Globus pallidus (tissue), 1 donor: ENCODE measurements around the gene ST6GALNAC6.

Experiments used
- DNase-seq: peaks from one replicate; pipeline ENCODE4 v3.0.0-alpha.2; 2015; ENCODE audit warnings: low spot score

ST6GALNAC6 gene

DNA sequence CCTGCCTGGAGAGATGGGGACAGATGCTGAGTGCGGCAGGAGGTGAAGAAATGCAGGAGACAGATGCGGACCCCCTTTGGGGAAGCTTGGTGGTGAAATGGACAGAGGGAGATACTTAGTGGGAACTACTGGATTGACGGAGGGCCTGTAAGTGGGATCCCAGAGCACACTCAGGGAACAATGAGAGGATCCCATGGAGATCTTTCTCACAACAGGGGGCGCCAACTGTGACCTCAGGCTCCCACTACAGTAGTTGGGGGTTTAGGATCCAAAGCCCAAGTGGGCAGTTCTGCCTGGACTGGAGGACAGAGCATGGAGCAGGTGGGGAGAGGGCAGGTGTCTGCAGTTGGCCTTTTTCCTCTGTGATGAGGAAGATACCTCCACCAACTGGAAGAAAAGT, 34.8 kb upstream of the ST6GALNAC6 start:
- no peak for DNase-seq

DNA sequence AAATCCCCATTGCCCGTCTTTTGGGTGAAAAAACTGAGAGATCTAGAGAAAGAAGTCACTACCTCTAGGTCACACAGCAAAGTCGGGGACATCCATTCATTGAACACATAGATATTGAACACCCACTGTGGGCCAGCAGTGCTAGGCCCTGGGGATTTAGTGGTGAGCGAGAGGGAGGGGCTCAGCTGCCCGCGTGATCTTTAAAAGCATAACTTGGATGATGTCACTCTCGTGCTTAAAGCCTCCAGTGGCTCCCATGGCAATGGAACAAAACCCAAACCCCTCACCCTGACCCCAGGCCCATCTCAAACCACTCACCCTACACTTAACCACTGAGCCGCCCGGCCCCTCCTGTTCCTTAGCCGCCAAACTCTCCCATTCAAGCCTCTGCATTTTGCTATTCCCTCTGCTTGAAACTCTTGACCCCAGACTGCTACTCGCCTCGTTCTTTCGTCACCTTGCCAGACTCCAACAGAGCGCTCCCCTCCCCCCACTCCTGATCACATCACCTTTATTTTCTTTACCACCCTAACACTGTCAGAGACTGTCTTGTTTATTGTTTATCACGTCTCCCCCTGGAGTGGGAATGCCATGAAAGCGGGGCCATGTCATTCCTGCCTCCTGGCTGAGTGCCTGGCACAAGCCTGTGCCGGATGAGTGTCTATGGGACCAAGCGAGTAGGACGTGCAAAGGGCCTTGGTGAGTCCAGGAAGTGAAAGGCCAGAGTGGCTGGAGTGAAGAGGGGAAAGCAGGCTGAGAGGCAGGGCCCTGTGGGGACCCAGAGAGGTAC, 31.9 kb upstream of the ST6GALNAC6 start:
- no peak for DNase-seq

DNA sequence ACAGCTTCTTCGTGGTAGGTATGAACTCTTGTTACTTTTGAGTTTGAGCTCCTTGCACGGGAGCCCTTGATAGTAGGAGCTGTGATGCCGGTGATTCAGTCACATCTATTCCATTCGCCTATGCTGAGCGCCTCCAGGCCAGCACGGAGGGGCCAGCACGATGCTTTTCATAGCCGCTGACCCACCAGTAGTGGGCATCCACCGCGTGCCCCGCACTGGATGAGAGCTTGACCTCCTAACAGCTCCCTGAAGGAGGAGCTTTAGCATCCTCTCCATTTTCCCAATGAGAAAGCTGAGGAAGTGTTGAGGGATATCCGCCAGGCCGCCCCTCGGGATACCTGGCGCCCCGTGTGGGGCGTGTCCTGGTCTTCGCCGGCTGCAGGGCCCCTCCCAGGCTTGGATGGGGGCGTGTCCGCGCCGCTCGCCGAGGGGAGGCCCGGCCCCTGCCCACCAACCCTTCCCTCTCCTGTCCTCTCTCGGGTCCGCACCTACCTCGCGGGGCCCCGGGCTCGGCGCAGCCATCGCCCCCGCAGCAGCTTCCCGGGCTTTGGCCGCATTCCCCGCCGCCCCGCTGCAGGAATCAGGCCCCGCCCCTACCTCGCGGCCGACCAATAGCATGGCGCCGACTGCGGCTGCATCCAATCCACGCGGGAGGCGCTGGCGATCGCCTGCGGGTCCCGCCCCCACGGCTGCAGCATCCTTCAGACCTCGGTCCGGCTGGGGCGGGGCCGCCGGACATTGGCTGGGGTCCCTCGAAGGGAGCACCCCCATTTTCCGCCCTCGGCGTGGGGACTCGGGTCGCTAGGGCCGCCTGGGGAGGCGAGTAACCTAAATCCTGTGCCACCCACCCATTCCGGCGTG, 31.1 kb upstream of the ST6GALNAC6 start, which contains the start of gene PIP5KL1:
PIP5KL1 (minus strand) TSS at position 547 of the 861 bp plus-strand sequence; CDS start at position 522, 25 bp downstream.
- peak; percentile 81 for DNase-seq

DNA sequence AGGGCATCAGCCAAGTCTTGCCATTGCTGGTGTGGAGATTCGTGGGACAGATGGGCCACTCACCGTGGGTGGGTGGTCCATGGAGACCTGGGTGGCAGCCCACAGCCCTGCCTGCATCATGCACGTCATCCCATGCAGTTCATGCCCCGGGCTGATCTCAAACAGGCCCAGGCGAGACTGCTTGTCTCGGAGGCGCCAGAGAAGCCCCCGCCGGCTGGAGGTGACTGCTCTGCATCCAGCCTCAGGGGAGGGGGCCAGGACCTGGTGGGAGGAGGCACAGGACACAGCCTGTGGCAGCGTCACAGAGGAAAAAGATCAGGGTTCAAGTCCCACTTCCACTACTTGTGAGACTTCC, 30.2 kb upstream of the ST6GALNAC6 start:
- no peak for DNase-seq

GRCh38 chr9:127928676-127929624, 29.5 kb upstream of the ST6GALNAC6 start:
- no peak for DNase-seq

DNA sequence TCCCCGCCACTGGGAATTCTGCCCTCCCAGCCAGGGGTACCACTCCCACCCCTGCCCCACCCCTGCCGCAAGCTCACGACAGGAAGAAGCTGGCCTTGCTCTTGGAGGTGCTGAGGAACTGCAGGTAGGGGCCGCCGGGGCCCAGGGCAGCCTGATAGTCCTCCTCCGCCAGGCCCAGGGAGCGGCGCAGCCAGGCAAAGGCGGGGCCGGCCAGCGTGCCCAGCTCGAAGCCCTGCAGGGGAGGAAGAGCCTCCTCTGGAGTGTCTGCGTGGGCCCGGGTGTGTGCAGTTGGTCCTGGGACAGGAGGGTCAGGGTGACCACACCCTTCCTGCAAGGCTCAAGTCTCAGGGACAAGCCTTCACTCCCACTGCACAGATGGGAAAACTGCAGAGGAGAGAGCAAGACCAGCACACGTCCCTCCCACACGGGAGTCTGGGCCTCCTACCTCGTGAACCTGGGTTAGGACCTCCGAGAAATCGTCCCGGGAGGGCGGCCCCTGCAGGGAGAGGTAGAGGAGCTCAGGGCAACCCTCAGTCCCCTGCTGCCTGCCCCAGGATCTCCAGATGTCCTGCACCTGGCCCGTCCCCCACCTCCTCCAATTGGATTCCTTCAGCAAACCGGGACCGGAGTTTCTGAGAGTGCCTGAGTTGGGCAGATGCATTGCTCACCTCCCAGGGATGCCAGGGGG, 28.7 kb upstream of the ST6GALNAC6 start:
- no peak for DNase-seq

DNA sequence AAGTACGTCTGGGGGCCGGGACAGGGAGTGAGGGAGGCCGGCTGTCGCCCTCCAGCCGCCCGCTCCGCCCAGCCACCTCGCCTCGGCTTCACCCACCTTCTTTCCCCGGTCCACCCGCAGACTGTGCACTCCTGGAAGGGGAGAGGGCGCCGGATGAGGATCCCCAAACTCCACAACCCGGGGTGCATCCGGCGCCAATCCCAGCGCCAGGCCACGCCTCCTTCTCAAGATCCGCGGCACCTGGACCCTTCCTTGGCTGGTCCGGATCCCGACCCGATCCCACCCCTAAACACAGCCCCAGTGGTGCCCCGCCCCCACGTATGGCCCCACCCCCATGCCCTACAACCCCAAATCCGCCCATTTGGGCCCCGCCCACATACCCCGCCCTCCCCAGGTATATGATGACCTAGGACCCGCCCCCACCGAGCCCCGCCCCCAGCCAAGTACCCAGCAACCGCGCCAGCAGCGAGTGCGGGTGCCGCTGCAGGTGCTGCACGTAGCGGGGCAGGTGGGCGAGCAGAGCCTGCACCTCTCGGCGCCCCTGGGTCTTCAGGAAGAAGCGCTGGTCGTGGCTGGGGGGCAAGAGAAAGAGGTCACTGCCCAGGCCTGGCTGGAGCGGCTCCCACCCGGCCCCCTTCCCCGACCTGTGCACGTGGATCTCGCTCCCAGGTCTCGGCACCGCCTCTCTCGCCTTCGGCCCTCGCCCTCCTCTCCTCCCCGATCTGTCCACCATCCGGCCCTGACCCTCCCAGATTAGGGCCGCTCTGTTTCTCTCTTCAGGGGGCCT, 28.0 kb upstream of the ST6GALNAC6 start:
- no peak for DNase-seq

- no peak for DNase-seq
Measured at GRCh38 chr9:127926906-127927200, 27.4 kb upstream of the ST6GALNAC6 start.

DNA sequence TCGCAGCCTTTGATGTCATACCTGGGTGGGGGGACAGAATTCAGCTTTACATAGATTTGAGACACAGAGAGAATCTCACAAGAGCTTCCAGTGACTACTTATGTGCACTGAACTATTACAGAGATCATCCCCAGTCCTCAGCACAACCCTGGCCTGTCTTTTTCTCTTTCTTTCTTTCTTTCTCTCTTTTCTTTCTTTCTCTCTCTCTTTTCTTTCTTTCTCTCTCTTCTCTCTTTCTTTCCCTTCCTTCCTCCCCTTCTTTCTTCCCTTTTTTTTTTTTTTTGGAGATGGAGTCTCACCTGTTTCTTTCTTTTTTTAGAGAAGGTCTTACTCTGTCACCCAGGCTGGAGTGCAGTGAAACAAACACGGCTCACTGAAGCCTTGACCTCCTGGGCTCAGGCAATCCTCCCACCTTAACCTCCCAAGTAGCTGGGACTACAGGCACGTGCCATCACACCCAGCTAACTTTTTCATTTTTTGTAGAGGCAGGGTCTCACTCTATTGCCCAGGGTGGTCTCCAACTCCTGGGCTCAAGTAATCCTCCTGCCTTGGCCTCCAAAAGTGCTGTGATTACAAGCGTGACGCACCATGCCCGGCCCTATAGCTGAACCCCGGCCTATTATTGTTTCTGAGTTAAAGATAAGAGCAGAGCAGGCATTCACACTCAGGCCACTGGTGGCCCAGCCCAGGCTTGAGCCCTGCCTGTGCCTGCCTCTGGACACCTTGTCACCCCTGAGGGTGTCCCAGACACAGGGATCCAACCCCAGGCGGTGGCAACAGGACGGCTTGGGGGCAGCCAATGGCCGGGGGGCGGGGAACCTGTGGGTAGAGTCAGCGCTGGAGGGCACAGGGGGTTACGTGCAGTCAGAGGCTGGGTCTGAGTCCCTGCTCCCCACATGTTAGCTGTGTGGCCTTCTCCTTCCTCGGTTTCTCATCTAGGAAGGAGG, 26.8 kb upstream of the ST6GALNAC6 start:
- no peak for DNase-seq

GRCh38 chr9:127924736-127925444, 25.5 kb upstream of the ST6GALNAC6 start:
- no peak for DNase-seq

GRCh38 chr9:127923771-127924170, 24.4 kb upstream of the ST6GALNAC6 start:
- DNase-seq = no peak

GRCh38 chr9:127923046-127923445, 23.6 kb upstream of the ST6GALNAC6 start:
- DNase-seq = no peak

DNA sequence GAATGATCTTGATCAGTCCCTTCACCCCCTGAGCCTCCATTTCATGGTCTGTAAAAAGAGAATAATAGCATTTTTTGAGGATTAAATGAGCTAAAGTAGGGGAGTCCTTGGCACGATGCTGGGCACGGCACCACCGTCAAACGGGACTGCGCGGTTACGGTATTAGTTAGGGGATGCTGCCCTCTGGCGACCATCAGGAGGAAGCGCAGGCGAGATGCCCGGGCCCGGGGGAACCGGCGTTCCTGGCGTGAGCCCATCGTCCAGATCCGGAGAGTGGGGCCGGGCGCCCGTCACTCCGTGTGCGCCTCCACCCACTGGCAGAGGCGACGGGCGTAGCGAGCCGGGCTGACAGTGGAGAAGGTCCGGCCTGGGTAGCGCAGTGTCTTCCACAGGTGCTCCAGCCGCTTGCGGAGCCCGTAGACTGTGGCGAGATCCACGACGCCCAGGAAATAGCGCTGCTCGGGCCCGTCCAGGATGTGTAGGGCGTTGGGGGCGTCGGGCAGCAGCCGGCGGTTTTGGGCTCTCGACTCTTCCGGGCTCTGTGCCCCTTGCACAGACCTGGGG, 22.2 kb upstream of the ST6GALNAC6 start:
- DNase-seq = no peak

- no peak for DNase-seq
Measured at GRCh38 chr9:127920794-127921193, 21.4 kb upstream of the ST6GALNAC6 start.

DNA sequence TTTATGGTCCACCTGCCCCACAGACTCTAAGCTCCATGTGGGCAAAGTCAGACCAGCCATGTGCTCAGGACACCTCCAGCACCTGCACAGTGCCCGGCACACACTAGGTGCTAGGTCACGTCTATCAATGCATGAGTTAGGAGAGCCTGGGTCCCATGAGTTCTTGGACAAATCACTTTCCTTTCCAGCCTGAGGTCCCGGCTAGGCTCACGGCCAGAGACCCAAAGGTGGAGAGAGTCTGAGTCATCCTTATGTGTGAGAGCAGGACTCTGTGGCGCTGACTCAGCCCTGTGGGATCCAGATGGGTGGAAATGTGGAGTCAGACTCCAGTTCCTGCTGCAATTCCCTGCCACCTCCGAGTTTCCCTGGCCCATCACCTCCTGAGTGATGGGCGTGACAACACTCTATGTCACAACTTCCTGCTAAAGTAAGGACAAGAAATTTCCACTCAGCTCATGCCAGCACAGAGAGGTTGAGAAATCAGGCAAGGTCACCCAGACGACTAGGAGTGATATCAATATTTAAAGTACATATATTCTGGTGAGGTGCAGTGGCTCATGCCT, 19.9 kb upstream of the ST6GALNAC6 start:
- no peak for DNase-seq

DNA sequence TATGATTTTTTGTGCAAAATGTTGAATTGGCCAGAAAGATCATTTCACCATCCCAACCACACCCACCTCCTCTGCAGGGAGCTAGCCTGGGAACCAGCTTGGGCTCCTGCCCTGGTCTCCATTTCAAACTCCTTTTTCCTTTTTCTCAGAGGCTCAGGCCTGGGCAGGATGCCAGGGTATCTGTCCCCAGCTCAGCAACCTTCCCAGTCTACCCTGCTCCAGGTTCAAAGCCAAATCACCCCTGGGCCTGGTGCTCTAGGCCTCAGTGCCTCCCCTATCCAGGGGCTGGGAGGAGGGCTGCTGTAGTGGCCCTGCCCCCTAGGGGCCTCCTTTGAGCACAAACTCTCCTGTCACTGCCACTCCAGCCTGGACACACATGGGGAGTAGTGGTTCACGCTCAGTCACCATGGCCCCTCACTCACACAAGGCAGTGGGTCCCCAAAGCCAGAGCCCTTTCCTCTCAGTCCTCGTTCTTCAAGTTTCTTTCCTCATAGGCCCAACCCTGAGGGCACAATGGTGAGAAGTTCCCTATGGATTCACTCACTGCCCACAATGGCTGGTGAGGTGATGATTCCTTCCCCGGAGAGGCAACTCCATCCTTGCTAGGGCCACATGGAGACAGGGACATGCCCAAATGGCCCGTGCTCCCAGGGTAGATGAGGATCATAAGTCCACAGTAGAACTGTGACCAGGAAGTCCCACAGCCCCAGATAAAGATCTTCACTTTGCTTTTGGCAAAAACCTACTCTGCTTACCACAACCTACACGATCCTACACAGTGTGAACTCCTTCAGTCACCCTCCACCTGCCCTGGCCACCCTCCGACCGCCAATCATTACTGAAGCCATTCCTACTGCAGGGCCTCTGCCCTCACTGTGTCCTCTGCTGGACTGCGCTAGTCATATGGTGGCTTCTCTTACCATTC, 19.0 kb upstream of the ST6GALNAC6 start:
- no peak for DNase-seq

DNA sequence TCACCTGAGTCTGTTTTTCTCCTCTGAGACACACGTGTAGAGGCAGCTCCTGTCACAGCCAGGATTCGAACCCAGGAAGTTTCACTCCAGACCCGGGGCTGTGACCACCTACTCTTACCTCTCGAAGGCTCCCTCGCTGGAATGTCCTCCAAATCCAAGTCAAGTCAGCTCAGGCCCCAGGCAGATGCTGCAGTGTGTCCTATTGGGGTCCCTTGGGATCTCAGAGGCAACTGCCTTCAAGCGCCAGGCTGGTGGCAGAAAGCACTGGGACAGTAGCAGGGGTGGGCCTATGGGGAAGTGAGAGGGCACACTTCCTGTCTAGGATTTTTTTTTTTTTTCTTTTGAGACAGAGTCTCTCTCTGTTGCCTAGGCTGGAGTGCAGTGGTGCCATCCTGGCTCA, 18.2 kb upstream of the ST6GALNAC6 start:
- no peak for DNase-seq
